Left renal pelvis (tissue), 4 donors: ENCODE measurements around the gene SMNDC1. TPM values are rescaled to one million over a fixed set of nuclear protein-coding genes. Genes with fewer than 3 reads are reported as not detected.
"Not testable (repeated sequence)": the region's sequence is repeated elsewhere in the genome, so short reads cannot be mapped to it uniquely, and the experiment has no call there.

Experiments used
- DNase-seq, 4 donors: peaks; one replicate each; pipeline ENCODE4 v3.0.0-alpha.2; 2013; ENCODE audit warnings: low read depth in 4 of 4, low spot score in 3 of 4
- polyA plus RNA-seq, 4 donors: library from polyadenylated mRNA; unstranded; fragments of 120-200 nt; gene quantifications; one replicate each; pipeline ENCODE4 v1.2.1, GENCODE V29; 2013; ENCODE audit not compliant: insufficient read length in 4 of 4

Gene SMNDC1
- polyA plus RNA-seq, 4 donors, result 41.5 to 56.1 (median 53.8) TPM

DNA sequence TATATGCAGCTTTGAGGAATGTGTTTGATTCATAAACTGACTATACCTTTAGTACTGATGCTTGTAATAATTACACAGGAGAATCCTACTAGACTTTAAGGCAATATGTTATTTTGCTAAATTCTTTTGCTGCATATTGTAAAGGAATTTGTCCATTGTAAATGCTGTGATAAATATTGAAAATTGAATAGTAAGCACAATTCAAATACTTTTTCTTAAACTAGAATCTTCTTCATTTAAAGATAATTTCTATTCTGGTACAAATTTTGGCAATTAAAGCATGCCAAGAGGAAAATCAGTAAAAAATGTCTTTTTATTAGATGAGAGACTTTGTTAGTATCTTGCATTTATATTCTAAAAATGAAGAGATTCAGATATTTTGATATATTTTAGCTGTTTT is 45.4 kb downstream of the SMNDC1 start:
- no peak for DNase-seq

GRCh38 chr10:110258542-110258941 is 46.2 kb downstream of the SMNDC1 start:
- no peak for DNase-seq

DNA sequence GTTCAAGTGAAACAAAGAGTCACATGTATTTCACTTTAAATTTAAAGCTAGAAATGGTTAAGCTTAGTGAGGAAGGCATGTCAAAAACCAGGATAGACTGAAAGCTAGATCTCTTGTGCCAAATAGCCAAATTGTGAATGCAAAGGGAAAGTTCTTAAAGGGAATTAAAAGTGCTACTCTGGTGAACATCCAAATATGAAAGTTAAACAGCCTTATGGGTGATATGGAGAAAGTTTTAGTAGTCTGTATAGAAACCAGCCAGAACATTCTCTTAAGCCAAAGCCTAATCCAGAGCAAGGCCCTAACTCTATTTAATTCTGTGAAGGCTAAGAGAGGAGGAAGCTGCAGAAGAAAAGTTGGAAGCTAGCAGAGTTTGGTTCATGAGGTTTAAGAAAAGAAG is 50.3 kb downstream of the SMNDC1 start:
- DNase-seq, result no peak

DNA sequence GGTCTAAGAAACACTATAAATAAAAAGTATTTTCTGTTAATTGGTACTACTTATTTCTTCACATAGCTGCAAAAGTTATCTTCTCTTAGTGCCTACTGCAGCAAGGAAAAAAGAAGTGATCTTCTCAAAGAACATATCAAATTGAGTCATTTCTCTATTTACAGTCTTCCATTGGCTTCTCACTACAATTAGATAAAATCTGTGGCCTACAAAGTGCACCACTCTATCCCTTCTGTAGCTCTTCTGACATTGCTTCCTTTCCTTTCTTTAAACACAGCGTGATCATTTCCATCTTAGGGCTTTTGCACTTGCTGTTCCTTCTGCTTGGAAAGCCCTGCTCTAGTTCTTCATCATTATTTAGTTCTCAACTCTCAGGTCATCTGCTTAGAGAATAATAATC is 52.6 kb downstream of the SMNDC1 start:
- DNase-seq, result no peak

DNA sequence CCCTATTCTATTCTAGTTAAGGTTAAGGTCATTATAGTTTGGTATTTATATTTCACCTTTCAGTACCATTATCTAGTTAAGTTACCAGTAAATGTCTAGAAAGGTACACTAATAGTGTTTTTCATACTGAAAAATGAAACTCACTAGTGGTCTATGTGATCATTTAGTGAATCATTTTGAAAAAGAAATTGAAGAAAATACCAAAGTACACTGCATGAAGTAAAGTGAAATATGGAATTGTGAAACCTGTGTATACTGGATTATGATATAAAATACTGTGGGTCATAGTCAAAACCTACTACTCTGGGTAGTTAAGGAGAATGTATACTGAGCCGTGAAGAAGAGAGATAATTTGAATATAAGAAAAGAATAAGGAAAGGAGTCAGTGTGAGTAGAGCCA is 53.3 kb downstream of the SMNDC1 start:
- not testable (repeated sequence) for DNase-seq

DNA sequence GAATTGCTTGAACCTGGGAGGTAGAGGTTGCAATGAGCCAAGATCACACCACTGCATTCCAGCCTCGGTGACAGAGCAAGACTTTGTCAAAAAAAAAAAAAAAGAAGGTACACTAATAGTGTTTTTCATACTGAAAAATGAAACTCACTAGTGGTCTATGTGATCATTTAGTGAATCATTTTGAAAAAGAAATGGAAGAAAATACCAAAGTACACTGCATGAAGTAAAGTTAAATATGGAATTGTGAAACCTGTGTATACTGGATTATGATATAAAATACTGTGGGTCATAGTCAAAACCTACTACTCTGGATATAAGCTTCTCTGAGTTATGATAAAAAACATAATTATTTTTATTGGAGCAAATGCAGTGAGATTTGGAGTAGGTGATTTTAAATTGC is 55.2 kb downstream of the SMNDC1 start:
- not testable (repeated sequence) for DNase-seq

DNA sequence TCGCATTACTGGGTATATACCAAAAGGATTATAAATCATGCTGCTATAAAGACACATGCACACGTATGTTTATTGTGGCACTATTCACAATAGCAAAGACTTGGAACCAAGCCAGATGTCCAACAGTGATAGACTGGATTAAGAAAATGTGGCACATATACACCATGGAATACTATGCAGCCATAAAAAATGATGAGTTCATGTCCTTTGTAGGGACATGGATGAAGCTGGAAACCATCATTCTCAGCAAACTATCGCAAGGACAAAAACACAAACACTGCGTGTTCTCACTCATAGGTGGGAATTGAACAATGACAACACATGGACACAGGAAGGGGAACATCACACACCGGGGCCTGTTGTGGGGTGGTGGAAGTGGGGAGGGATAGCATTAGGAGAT is 56.9 kb downstream of the SMNDC1 start:
- DNase-seq, result not testable (repeated sequence)

GRCh38 chr10:110244550-110244949 is 60.2 kb downstream of the SMNDC1 start:
- no peak for DNase-seq

DNA sequence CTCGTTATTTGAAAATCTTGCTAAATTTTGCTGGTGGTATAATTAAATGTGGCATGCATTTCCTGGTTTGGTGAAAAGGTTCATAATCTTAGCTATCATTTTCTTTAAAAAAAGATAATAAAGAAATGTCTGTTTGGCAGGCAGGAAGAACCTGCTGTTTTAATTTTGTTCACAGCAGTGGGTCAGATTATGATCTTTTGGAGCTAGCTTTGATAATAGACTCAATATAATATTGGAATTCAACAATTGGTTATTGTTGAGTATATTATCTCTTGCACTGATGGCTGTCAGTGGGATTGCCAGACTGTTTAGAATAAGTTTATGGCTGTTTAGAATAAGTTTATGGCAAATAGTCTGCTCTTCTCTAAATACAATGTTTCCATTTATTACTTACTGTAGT is 62.2 kb downstream of the SMNDC1 start:
- DNase-seq, result no peak

DNA sequence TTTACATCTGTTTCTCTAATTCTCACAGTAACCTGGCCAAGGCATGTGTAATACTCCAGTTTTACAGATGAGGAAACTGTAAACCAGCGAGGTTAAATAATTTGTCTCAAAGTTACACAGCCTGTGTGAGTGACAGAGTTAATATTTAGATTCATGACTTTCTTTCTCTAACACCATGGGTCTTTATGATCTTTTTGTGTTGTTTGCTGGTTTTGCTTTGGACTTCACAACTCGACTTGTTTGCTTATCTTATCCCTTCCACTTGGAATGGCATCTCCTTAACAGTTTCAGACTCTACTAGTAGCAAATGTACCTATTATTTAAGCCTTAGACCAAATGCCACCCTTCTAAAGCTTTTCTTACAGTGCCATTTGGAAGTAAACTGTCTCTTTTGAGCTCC is 62.9 kb downstream of the SMNDC1 start:
- DNase-seq, result no peak

DNA sequence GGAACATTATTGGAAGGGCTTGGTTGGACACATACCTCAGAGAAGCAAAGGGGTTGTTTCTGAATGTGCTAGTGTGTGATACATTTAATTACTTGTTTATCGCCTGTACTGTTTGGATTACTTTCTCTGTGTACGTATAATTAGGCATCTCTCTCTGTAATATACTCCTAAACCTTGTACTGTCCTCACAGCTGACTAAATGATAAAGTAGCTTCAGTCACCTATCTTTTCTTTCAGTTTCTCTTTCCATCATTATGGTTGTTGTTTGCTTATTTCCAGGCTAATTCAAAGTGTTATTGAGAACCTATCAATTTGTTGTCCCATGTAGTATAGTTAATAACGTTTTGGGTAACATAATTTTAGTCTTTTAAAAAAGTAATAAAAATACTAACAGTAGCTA is 63.3 kb downstream of the SMNDC1 start:
- no peak for DNase-seq

Other genes with a start within 250 kb of the SMNDC1 start
- gene MXI1, start 97.3 kb downstream of the SMNDC1 start, polyA plus RNA-seq, result 10 to 100 TPM; 41.7 to 54.1 (median 48.3) TPM
- gene DUSP5, start 193.0 kb upstream of the SMNDC1 start, polyA plus RNA-seq, result 10 to 100 TPM in 3 of 4 donors, 1 to 10 TPM in 1; 8.1 to 12.4 (median 10.7) TPM